RPMI8226 (cell line): Measurements from ENCODE around the gene SEMA3A.
A peak's percentile ranks its signal among the peaks of the same experiment; 100 is the strongest.
"Not testable (repeated sequence)": the region's sequence is repeated elsewhere in the genome, so short reads cannot be mapped to it uniquely, and the experiment has no call there.

Source experiments
- DNase-seq: peaks from one replicate; pipeline ENCODE4 v3.0.0-alpha.2; 2015

SEMA3A gene

GRCh38 chr7:84057576-84057975, 137.0 kb downstream of the SEMA3A start:
- DNase-seq, result no peak

GRCh38 chr7:84055904-84056605, 138.5 kb downstream of the SEMA3A start:
- no peak for DNase-seq

- not testable (repeated sequence) for DNase-seq
Measured at GRCh38 chr7:84055199-84055598, 139.4 kb downstream of the SEMA3A start.

GRCh38 chr7:84049071-84049836, 145.3 kb downstream of the SEMA3A start:
- DNase-seq, result no peak

- no peak for DNase-seq
Measured at GRCh38 chr7:84047085-84047484, 147.5 kb downstream of the SEMA3A start.

GRCh38 chr7:84044834-84045233, 149.8 kb downstream of the SEMA3A start:
- DNase-seq, result no peak

- DNase-seq, result no peak
Measured at GRCh38 chr7:84043661-84044191, 150.9 kb downstream of the SEMA3A start.

GRCh38 chr7:84042110-84042539, 152.5 kb downstream of the SEMA3A start:
- no peak for DNase-seq

- DNase-seq, result no peak
Measured at GRCh38 chr7:84041649-84042048, 152.9 kb downstream of the SEMA3A start.

GRCh38 chr7:84040355-84040754, 154.2 kb downstream of the SEMA3A start:
- no peak for DNase-seq

GRCh38 chr7:84039432-84039831, 155.2 kb downstream of the SEMA3A start:
- no peak for DNase-seq

GRCh38 chr7:84027678-84028077, 166.9 kb downstream of the SEMA3A start:
- DNase-seq, result no peak

- no peak for DNase-seq
Measured at GRCh38 chr7:84025332-84025927, 169.2 kb downstream of the SEMA3A start.

GRCh38 chr7:84022684-84023308, 171.8 kb downstream of the SEMA3A start:
- peak; percentile 51 for DNase-seq

- DNase-seq, result no peak
Measured at GRCh38 chr7:84022009-84022408, 172.6 kb downstream of the SEMA3A start.

- DNase-seq, result no peak
Measured at GRCh38 chr7:84021292-84021908, 173.2 kb downstream of the SEMA3A start.

GRCh38 chr7:84017651-84018050, 176.9 kb downstream of the SEMA3A start:
- DNase-seq, result no peak

GRCh38 chr7:84013616-84014240, 180.9 kb downstream of the SEMA3A start:
- DNase-seq, result no peak

GRCh38 chr7:84009782-84010181, 184.8 kb downstream of the SEMA3A start:
- DNase-seq, result no peak

- DNase-seq, result no peak
Measured at GRCh38 chr7:84009051-84009450, 185.5 kb downstream of the SEMA3A start.

GRCh38 chr7:84003191-84003590, 191.4 kb downstream of the SEMA3A start:
- no peak for DNase-seq

GRCh38 chr7:84002348-84002747, 192.2 kb downstream of the SEMA3A start:
- no peak for DNase-seq
